Measurements from ENCODE around the gene FYN.
"Not testable (repeated sequence)": the region's sequence is repeated elsewhere in the genome, so short reads cannot be mapped to it uniquely, and the experiment has no call there.

The FYN gene

DNA sequence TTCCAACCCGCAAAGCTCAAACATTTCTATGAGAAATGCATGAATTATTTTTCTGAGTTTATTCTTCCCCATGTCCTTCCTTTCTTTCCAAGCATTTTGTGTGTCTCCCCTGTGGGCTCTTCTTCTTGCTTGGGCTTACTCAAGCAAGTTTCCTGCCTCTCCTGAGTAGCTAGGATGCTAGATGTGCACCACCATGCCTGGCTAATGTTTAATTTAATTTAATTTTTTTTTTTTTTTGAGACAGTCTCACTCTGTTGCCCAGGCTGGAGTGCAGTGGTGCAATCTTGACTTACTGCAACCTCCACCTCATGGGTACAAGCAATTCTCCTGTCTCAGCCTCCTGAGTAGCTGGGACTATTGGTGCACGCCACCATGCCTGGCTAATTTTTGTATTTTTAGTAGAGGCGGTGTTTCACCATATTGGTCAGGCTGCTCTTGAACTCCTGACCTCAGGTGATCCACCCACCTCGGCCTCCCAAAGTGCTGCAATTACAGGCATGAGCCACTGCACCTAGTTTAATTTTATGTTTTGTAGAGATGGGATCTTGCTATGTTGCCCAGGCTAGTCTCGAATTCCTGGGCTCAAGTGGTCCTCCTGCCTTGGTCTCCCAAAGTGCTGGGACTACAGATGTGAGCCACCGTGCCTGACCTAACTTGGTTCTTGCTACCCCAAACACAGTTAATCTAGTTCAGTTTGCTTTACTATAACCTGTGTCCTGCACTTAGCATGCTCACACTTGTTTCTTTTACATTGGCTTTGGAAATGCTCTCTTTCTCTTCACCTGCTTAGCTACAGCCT is 192.2 kb downstream of the FYN start:
- H3K9me3 ChIP-seq (ENCODE audit: control insufficient read depth, insufficient read depth, low read length); H3K9ac ChIP-seq (ENCODE audit: low read depth, low read length); H3K36me3 ChIP-seq (ENCODE audit: insufficient read depth, low read length): not testable (repeated sequence)
- peaks cover 11% of the 10 kb centered on the region for H3K4me1 ChIP-seq (ENCODE audit: insufficient read depth, low read length)

GRCh38 chr6:111680015-111680712 is 193.1 kb downstream of the FYN start:
- H3K36me3 ChIP-seq (ENCODE audit: insufficient read depth, low read length), result no peaks in the 10 kb centered on the region; the same call in 1 of the 2 replicates
- peaks cover 11% of the 10 kb centered on the region for H3K4me1 ChIP-seq (ENCODE audit: insufficient read depth, low read length)
- no peaks in the 10 kb centered on the region for H3K9me3 ChIP-seq (ENCODE audit: control insufficient read depth, insufficient read depth, low read length)
- no peak overlapping the region for H3K9ac ChIP-seq (ENCODE audit: low read depth, low read length)

GRCh38 chr6:111679126-111679858 is 194.0 kb downstream of the FYN start:
- Histone ChIP-seq H3K4me1 (ENCODE audit: insufficient read depth, low read length) (peaks cover 11% of the 10 kb centered on the region), H3K36me3 (ENCODE audit: insufficient read depth, low read length) (no peaks in the 10 kb centered on the region; the same call in 1 of the 2 replicates), H3K9me3 (ENCODE audit: control insufficient read depth, insufficient read depth, low read length) (no peaks in the 10 kb centered on the region), H3K9ac (ENCODE audit: low read depth, low read length) (no peak overlapping the region)

GRCh38 chr6:111677249-111677990 is 195.8 kb downstream of the FYN start:
- H3K4me1 ChIP-seq (ENCODE audit: insufficient read depth, low read length), result peaks cover 14% of the 10 kb centered on the region
- H3K36me3 ChIP-seq (ENCODE audit: insufficient read depth, low read length), result no peaks in the 10 kb centered on the region; the same call in 1 of the 2 replicates
- H3K9me3 ChIP-seq (ENCODE audit: control insufficient read depth, insufficient read depth, low read length), result no peaks in the 10 kb centered on the region
- H3K9ac ChIP-seq (ENCODE audit: low read depth, low read length), result no peak overlapping the region

DNA sequence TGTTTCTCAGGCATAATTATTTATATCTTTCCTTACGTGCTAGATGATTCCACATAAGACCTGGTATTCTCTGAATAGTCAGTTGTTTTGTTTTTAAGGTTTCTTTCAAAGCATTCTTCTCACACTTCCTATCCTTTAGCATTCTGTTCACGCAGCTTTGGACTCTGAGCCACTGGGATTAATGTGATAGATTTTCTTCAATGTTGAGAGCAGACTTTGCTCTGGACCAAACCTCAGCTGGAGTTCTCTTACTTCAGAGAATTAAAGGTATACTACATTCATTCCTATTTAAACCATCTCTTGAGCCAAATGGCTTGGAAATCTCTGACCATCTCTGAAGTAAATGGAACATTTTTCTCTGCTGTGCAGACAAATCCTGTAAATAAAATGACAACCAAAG is 196.9 kb downstream of the FYN start:
- Histone ChIP-seq H3K9ac (ENCODE audit: low read depth, low read length) (no peak overlapping the region), H3K4me1 (ENCODE audit: insufficient read depth, low read length) (peaks cover 14% of the 10 kb centered on the region), H3K36me3 (ENCODE audit: insufficient read depth, low read length) (no peaks in the 10 kb centered on the region; the same call in 1 of the 2 replicates), H3K9me3 (ENCODE audit: control insufficient read depth, insufficient read depth, low read length) (no peaks in the 10 kb centered on the region)

GRCh38 chr6:111674883-111675282 is 198.4 kb downstream of the FYN start:
- no peaks in the 10 kb centered on the region; the same call in 1 of the 2 replicates for H3K36me3 ChIP-seq (ENCODE audit: insufficient read depth, low read length)
- no peaks in the 10 kb centered on the region for H3K9me3 ChIP-seq (ENCODE audit: control insufficient read depth, insufficient read depth, low read length)
- no peak overlapping the region for H3K9ac ChIP-seq (ENCODE audit: low read depth, low read length)
- H3K4me1 ChIP-seq (ENCODE audit: insufficient read depth, low read length), result peaks cover 14% of the 10 kb centered on the region

GRCh38 chr6:111674413-111674812 is 198.8 kb downstream of the FYN start:
- Histone ChIP-seq H3K9ac (ENCODE audit: low read depth, low read length) (no peak overlapping the region), H3K36me3 (ENCODE audit: insufficient read depth, low read length) (no peaks in the 10 kb centered on the region; the same call in 1 of the 2 replicates), H3K9me3 (ENCODE audit: control insufficient read depth, insufficient read depth, low read length) (no peaks in the 10 kb centered on the region), H3K4me1 (ENCODE audit: insufficient read depth, low read length) (peaks cover 14% of the 10 kb centered on the region)

- H3K9ac ChIP-seq (ENCODE audit: low read depth, low read length), result no peak overlapping the region
- H3K4me1 ChIP-seq (ENCODE audit: insufficient read depth, low read length), result peaks cover 14% of the 10 kb centered on the region
- H3K9me3 ChIP-seq (ENCODE audit: control insufficient read depth, insufficient read depth, low read length), result no peaks in the 10 kb centered on the region
- H3K36me3 ChIP-seq (ENCODE audit: insufficient read depth, low read length), result no peaks in the 10 kb centered on the region; the same call in 1 of the 2 replicates
Observed at GRCh38 chr6:111673937-111674336, 199.3 kb downstream of the FYN start.

- Histone ChIP-seq H3K36me3 (ENCODE audit: insufficient read depth, low read length) (no peaks in the 10 kb centered on the region; the same call in 1 of the 2 replicates), H3K4me1 (ENCODE audit: insufficient read depth, low read length) (peaks cover 14% of the 10 kb centered on the region)
Observed at GRCh38 chr6:111673532-111673931, 199.7 kb downstream of the FYN start.

DNA sequence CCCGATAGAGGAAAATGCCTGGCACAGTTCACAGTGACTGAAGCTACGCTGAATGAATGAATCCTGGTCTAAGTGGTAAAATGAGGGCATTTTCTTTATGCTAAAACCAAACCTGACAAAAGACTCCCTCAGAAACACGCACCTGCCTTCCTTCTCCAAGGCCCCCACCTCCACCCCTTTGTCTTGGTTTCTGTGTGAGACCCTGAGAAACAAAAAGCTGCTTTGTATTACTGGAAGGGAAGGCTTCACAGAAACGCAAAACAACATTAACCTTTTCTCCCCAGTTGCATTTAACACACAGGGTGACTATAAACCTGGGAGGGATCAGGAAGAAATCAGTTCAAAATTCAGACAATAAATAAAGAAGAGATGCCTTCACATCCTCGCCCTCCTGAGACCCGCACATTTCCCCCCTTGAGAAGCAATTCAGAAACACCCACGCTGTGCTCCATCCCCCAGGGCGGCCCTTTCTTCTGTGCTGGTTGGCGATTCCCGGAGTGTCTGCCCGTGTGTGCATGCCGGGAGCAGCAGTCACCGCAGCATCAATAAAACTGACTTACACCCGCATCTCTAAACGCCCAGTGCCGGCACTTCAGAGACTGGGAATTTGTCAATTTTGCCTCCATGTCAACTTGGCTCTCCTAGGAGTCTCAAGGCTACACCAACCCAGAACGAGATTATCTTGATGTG is 200.3 kb downstream of the FYN start:
- peaks cover 13% of the 10 kb centered on the region for H3K4me1 ChIP-seq (ENCODE audit: insufficient read depth, low read length)
- H3K9me3 ChIP-seq (ENCODE audit: control insufficient read depth, insufficient read depth, low read length), result no peaks in the 10 kb centered on the region
- H3K9ac ChIP-seq (ENCODE audit: low read depth, low read length), result no peak overlapping the region
- H3K36me3 ChIP-seq (ENCODE audit: insufficient read depth, low read length), result no peaks in the 10 kb centered on the region; the same call in 1 of the 2 replicates

More at GRCh38 chr6:111673532-111673931, 199.7 kb downstream of the FYN start:
- Histone ChIP-seq H3K9ac (ENCODE audit: low read depth, low read length) (no peak overlapping the region), H3K9me3 (ENCODE audit: control insufficient read depth, insufficient read depth, low read length) (no peaks in the 10 kb centered on the region)

- Histone ChIP-seq H3K4me1 (ENCODE audit: insufficient read depth, low read length) (peaks cover 11% of the 10 kb centered on the region; the same call in 1 of the 2 replicates), H3K36me3 (ENCODE audit: insufficient read depth, low read length) (no peaks in the 10 kb centered on the region; the same call in 1 of the 2 replicates), H3K9me3 (ENCODE audit: control insufficient read depth, insufficient read depth, low read length) (no peaks in the 10 kb centered on the region)
Observed at GRCh38 chr6:111669326-111669725, 203.9 kb downstream of the FYN start.

DNA sequence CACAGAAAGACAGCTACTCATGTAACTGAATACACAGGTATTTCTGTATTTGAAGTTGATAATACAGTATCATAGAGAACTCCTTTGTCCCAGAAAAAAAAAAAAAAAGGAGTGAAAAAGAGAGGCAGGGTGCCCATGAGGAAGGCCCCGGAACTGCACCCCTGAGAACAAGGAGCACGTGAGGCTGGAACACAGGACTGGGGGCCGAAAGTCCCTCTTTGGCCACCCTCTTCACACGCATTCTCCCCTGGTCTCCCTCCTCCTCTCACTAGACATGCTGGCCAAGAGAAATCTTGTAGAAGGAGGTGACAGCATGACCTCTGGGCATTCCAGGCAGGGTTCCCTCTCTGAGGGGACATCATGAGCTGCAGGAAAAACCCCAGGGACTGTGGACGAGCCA is 204.8 kb downstream of the FYN start:
- Histone ChIP-seq H3K4me1 (ENCODE audit: insufficient read depth, low read length) (peaks cover 15% of the 10 kb centered on the region), H3K9ac (ENCODE audit: low read depth, low read length) (no peak overlapping the region), H3K9me3 (ENCODE audit: control insufficient read depth, insufficient read depth, low read length) (no peaks in the 10 kb centered on the region), H3K36me3 (ENCODE audit: insufficient read depth, low read length) (no peaks in the 10 kb centered on the region)

More at GRCh38 chr6:111669326-111669725, 203.9 kb downstream of the FYN start:
- no peak overlapping the region for H3K9ac ChIP-seq (ENCODE audit: low read depth, low read length)

GRCh38 chr6:111667931-111668330 is 205.3 kb downstream of the FYN start:
- H3K36me3 ChIP-seq (ENCODE audit: insufficient read depth, low read length), result no peaks in the 10 kb centered on the region
- peaks cover 20% of the 10 kb centered on the region for H3K4me1 ChIP-seq (ENCODE audit: insufficient read depth, low read length)
- no peaks in the 10 kb centered on the region for H3K9me3 ChIP-seq (ENCODE audit: control insufficient read depth, insufficient read depth, low read length)
- no peak overlapping the region for H3K9ac ChIP-seq (ENCODE audit: low read depth, low read length)

Measured in ES-I3 (cell line).